Measurements from ENCODE around the gene TAS2R30. TPM values are rescaled to one million over a fixed set of nuclear protein-coding genes. Genes with fewer than 3 reads are reported as not detected.

The TAS2R30 gene
- total RNA-seq, 4 donors from 2014 or later = 1.4 to 23.2 (median 12.3) TPM

DNA sequence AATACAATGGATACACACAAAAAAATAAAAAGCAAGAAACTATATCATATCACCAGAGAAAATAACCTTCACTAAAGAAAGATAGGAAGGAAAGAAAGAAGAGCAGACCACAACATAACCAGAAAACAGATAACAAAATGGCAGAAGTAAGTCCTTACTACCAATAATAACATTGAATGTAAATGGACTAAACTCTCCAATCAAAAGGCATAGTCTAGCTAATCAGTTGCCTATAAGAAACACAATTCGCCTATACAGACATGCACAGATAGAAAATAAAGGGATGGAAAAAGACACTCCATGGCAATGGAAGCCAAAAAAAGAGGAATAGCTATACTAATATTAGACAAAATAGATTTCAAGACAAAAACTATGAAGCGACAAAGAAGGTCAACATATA, 8.9 kb upstream of the TAS2R30 start:
- H3K27me3 ChIP-seq = no peaks in the 10 kb centered on the region
- TF ChIP-seq EP300 (IDR thresholded peaks at IDR 0.05; ENCODE audit: low read depth) (no peak), POLR2AphosphoS5 (IDR thresholded peaks at IDR 0.05) (no peak), POLR2A (IDR thresholded peaks at IDR 0.05) (no peak)
- TF ChIP-seq, protein P1, sequence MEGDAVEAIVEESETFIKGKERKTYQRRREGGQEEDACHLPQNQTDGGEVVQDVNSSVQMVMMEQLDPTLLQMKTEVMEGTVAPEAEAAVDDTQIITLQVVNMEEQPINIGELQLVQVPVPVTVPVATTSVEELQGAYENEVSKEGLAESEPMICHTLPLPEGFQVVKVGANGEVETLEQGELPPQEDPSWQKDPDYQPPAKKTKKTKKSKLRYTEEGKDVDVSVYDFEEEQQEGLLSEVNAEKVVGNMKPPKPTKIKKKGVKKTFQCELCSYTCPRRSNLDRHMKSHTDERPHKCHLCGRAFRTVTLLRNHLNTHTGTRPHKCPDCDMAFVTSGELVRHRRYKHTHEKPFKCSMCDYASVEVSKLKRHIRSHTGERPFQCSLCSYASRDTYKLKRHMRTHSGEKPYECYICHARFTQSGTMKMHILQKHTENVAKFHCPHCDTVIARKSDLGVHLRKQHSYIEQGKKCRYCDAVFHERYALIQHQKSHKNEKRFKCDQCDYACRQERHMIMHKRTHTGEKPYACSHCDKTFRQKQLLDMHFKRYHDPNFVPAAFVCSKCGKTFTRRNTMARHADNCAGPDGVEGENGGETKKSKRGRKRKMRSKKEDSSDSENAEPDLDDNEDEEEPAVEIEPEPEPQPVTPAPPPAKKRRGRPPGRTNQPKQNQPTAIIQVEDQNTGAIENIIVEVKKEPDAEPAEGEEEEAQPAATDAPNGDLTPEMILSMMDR (IDR thresholded peaks at IDR 0.05) = no peak
- H3K4me1 ChIP-seq = no peaks in the 10 kb centered on the region
- H3K36me3 ChIP-seq = no peaks in the 10 kb centered on the region
- WGBS, 2 donors (ENCODE audit: low coverage in 1 of 2) = 62 to 77% methylated on average over 2 of the region's 2 CpGs
- peaks cover 0 to 11% of the 10 kb centered on the region in 2 donors for H3K9me3 ChIP-seq
- no peak overlapping the region for H3K4me3 ChIP-seq
- in situ Hi-C loops (cut with MboI; ENCODE audit: low pct_ligation_motif_present in 1 of 4, low pct_unique_long_range_greater_than_20kb in 1 of 4, low sequenced_read_pairs in 3 of 4) = no loop called here
- no peak overlapping the region for H3K27ac ChIP-seq
- intact Hi-C loops (cut with DNase I; ENCODE audit: low total_unique reads) = no loop called here
- no peak for DNase-seq

GRCh38 chr12:11136075-11136474, 1.6 kb upstream of the TAS2R30 start:
- Histone ChIP-seq H3K27ac (no peak overlapping the region), H3K27me3 (no peaks in the 10 kb centered on the region), H3K4me1 (no peaks in the 10 kb centered on the region), H3K36me3 (no peaks in the 10 kb centered on the region), H3K4me3 (no peak overlapping the region), H3K9me3 (no peaks in the 10 kb centered on the region)
- in situ Hi-C loops (cut with MboI; ENCODE audit: low pct_ligation_motif_present in 1 of 4, low pct_unique_long_range_greater_than_20kb in 1 of 4, low sequenced_read_pairs in 3 of 4) = no loop called here
- WGBS, 2 donors (ENCODE audit: low coverage in 1 of 2) = 48 to 60% methylated on average over 2 of the region's 2 CpGs
- intact Hi-C loops (cut with DNase I; ENCODE audit: low total_unique reads) = no loop called here
- no peak for DNase-seq
- TF ChIP-seq POLR2A (IDR thresholded peaks at IDR 0.05) = no peak

DNA sequence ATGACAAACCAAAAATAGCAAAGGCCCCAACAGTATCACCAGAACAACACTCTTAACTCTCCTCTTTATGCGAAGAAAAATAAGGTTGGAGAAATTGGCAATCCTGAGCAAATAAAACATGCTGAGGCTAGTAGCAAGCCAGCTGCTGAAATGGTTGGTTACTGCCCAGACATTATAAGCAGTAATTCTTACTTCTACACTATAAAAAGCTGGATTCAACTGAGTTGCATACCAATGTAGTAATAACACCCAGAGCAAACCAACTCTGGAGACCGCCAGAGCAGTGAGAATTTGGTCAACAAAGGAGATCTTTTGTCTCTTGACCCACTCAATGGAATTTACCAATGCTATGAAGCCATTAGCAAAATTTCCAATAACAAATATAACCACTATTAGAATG, 628 bp downstream of the TAS2R30 start:
- intact Hi-C loops (cut with DNase I; ENCODE audit: low total_unique reads) = no loop called here
- WGBS, 2 donors (ENCODE audit: low coverage in 1 of 2) = 80 to 88% methylated on average over 1 to 2 of the region's 2 CpGs
- Histone ChIP-seq H3K27ac (no peak overlapping the region), H3K4me1 (no peaks in the 10 kb centered on the region), H3K27me3 (no peaks in the 10 kb centered on the region), H3K9me3 (no peaks in the 10 kb centered on the region), H3K36me3 (no peaks in the 10 kb centered on the region), H3K4me3 (no peak overlapping the region)
- TF ChIP-seq EP300 (IDR thresholded peaks at IDR 0.05; ENCODE audit: low read depth) (no peak), POLR2AphosphoS5 (IDR thresholded peaks at IDR 0.05) (no peak), POLR2A (IDR thresholded peaks at IDR 0.05) (no peak)
- TF ChIP-seq, protein P1 (IDR thresholded peaks at IDR 0.05) = no peak
- DNase-seq = no peak
- in situ Hi-C loops (cut with MboI; ENCODE audit: low pct_ligation_motif_present in 1 of 4, low pct_unique_long_range_greater_than_20kb in 1 of 4, low sequenced_read_pairs in 3 of 4) = no loop called here

- intact Hi-C loops (cut with DNase I; ENCODE audit: low total_unique reads) = no loop called here
- TF ChIP-seq POLR2A (IDR thresholded peaks at IDR 0.05) = no peak
- TF ChIP-seq EP300 (IDR thresholded peaks at IDR 0.05; ENCODE audit: low read depth) = no peak
- TF ChIP-seq, protein P1 (IDR thresholded peaks at IDR 0.05) = no peak
- TF ChIP-seq POLR2AphosphoS5 (IDR thresholded peaks at IDR 0.05) = no peak
Measured at GRCh38 chr12:11133162-11133561, 1.3 kb downstream of the TAS2R30 start.

GRCh38 chr12:11130999-11131398, 3.4 kb downstream of the TAS2R30 start:
- no peak overlapping the region for H3K4me3 ChIP-seq
- no peaks in the 10 kb centered on the region for H3K9me3 ChIP-seq
- WGBS, 2 donors (ENCODE audit: low coverage in 1 of 2) = 73% methylated on average over 2 of the region's 2 CpGs; no CpG with 5 or more reads in 1 of the 2 donors
- in situ Hi-C loops (cut with MboI; ENCODE audit: low pct_ligation_motif_present in 1 of 4, low pct_unique_long_range_greater_than_20kb in 1 of 4, low sequenced_read_pairs in 3 of 4) = no loop called here
- no peak overlapping the region for H3K27ac ChIP-seq
- TF ChIP-seq EP300 (IDR thresholded peaks at IDR 0.05; ENCODE audit: low read depth) (no peak), POLR2A (IDR thresholded peaks at IDR 0.05) (no peak), POLR2AphosphoS5 (IDR thresholded peaks at IDR 0.05) (no peak)
- TF ChIP-seq, protein P1 (IDR thresholded peaks at IDR 0.05) = no peak
- no peak for DNase-seq
- H3K27me3 ChIP-seq = no peaks in the 10 kb centered on the region
- no peaks in the 10 kb centered on the region for H3K4me1 ChIP-seq
- H3K36me3 ChIP-seq = no peaks in the 10 kb centered on the region
- intact Hi-C loops (cut with DNase I; ENCODE audit: low total_unique reads) = no loop called here

More at GRCh38 chr12:11133162-11133561, 1.3 kb downstream of the TAS2R30 start:
- Histone ChIP-seq H3K36me3 (no peaks in the 10 kb centered on the region), H3K27me3 (no peaks in the 10 kb centered on the region), H3K27ac (no peak overlapping the region), H3K4me3 (no peak overlapping the region), H3K4me1 (no peaks in the 10 kb centered on the region), H3K9me3 (no peaks in the 10 kb centered on the region)
- in situ Hi-C loops (cut with MboI; ENCODE audit: low pct_ligation_motif_present in 1 of 4, low pct_unique_long_range_greater_than_20kb in 1 of 4, low sequenced_read_pairs in 3 of 4) = no loop called here
- DNase-seq = no peak
- 100% methylated on average over 2 of the region's 2 CpGs for WGBS, 2 donors (ENCODE audit: low coverage in 1 of 2)

Data from transverse colon (tissue), 4 donors.